HepG2 (cell line): ENCODE data around the gene PRSS22. TPM values are rescaled to one million over a fixed set of nuclear protein-coding genes. Genes with fewer than 3 reads are reported as not detected.

Experiments used
- ATAC-seq: fragments of 200-7000 bp; cut with Tn5 transposase; 3 replicates; pipeline ENCODE4 v1.9.1; 2020; ENCODE audit warnings: mild to moderate bottlenecking, moderate library complexity
- BruUV-seq: library from RNA; stranded (reverse); fragments of 400-500 nt; replicated peaks from 2 replicates; lab custom pipeline; 2021; lab: Mats Ljungman, UMichigan
- CTCF ChIA-PET: fragments of 300-600 bp; formaldehyde crosslinking; extraction: SDS; loops from one replicate; lab custom pipeline; 2021; ENCODE audit warnings: low total read pairs, inconsistent platforms, low intra/inter-chr PET ratio; lab: Yijun Ruan, JAX
- POLR2A ChIA-PET: fragments of 350-600 bp; sonication (Branson Sonifier 250); formaldehyde crosslinking; loops from one replicate; lab custom pipeline; 2020; ENCODE audit warnings: antibody characterized with exemption, inconsistent platforms; lab: Yijun Ruan, JAX
- DNase-seq: peaks from one replicate; pipeline ENCODE4 v3.0.0-alpha.2; 2015; ENCODE audit warnings: low spot score
- FAIRE-seq: peaks from 3 replicates; lab custom pipeline; 2011; peaks lifted over from hg19 to GRCh38; lab: Jason Lieb, UNC
- H2AFZ ChIP-seq: one replicate; pipeline ENCODE4 v1.6.1; 2011; ENCODE audit warnings: low read length, inconsistent platforms
- H3K27ac ChIP-seq: fragments of 300-600 bp; 3 replicates; pipeline ENCODE4 v1.8.0; 2011; ENCODE audit warnings: mixed run types, mild to moderate bottlenecking, mixed read lengths, low read length, inconsistent platforms; ENCODE audit not compliant: insufficient read depth; ENCODE audit errors: extremely low read length
- H3K27me3 ChIP-seq, 2 experiments: fragments of 200-600 bp in 1 of 2; 2 replicates in 1 of 2; 3 replicates in 1 of 2; pipeline versions ENCODE4 v1.6.0 to v1.8.0; 2011; ENCODE audit warnings: low read length in 2 of 2, mild to moderate bottlenecking in 2 of 2, moderate library complexity in 2 of 2, inconsistent platforms in 1 of 2; ENCODE audit not compliant: insufficient read depth in 2 of 2, control insufficient read depth in 1 of 2
- H3K36me3 ChIP-seq, 2 experiments: fragments of 200-600 bp in 1 of 2; replicated peaks in 1 of 2; 2 replicates in 1 of 2; 3 replicates in 1 of 2; pipeline versions ENCODE4 v1.5.1 to v1.8.0; 2011; ENCODE audit warnings: low read length in 2 of 2, inconsistent platforms in 1 of 2; ENCODE audit not compliant: insufficient read depth in 2 of 2, control insufficient read depth in 1 of 2
- H3K4me1 ChIP-seq: 2 replicates; pipeline ENCODE4 v1.5.1; 2012; ENCODE audit warnings: low read length, inconsistent platforms; ENCODE audit not compliant: insufficient read depth
- H3K4me2 ChIP-seq: 2 replicates; pipeline ENCODE4 v1.6.0; 2011; ENCODE audit warnings: low read depth, low read length, inconsistent platforms
- H3K4me3 ChIP-seq, 3 experiments: fragments of 200-600 bp in 1 of 3; sonication (generic), shearing (Covaris generic) in 1 of 3; replicated peaks in 1 of 3; 2 replicates each; pipeline ENCODE4 v1.5.1; 2011 to 2016; ENCODE audit warnings: low read length in 3 of 3, inconsistent platforms in 2 of 3, low read depth in 2 of 3, mild to moderate bottlenecking in 2 of 3, control low read depth in 1 of 3, mixed read lengths in 1 of 3; ENCODE audit not compliant: insufficient read depth in 1 of 3
- H3K79me2 ChIP-seq: one replicate; pipeline ENCODE4 v1.6.1; 2011; ENCODE audit warnings: low read length, inconsistent platforms; ENCODE audit not compliant: insufficient read depth
- H3K9ac ChIP-seq: 2 replicates; pipeline ENCODE4 v1.6.0; 2011; ENCODE audit warnings: mild to moderate bottlenecking, low read depth, low read length, inconsistent platforms; ENCODE audit not compliant: insufficient read depth
- H3K9me3 ChIP-seq: 2 replicates; pipeline ENCODE4 v1.5.1; 2012; ENCODE audit warnings: mild to moderate bottlenecking, low read length
- H4K20me1 ChIP-seq: 2 replicates; pipeline ENCODE4 v1.6.0; 2011; ENCODE audit warnings: inconsistent platforms, mild to moderate bottlenecking, low read length, moderate library complexity; ENCODE audit not compliant: insufficient read depth
- ARID2 ChIP-seq: sonication (generic); formaldehyde crosslinking; IDR thresholded peaks from 2 replicates; pipeline ENCODE4 v1.8.1; 2022; ENCODE audit warnings: mild to moderate bottlenecking, missing genetic modification reagents, borderline replicate concordance
- BORCS8-MEF2B ChIP-seq: sonication (generic); formaldehyde crosslinking; IDR thresholded peaks from 2 replicates; pipeline ENCODE4 v1.8.0; 2022; ENCODE audit warnings: mild to moderate bottlenecking, missing genetic modification reagents
- FOXA3 ChIP-seq: IDR thresholded peaks from 2 replicates; pipeline ENCODE4 v1.6.1; 2016; ENCODE audit warnings: missing genetic modification reagents, missing compliant biosample characterization
- GMEB2 ChIP-seq: IDR thresholded peaks from 2 replicates; pipeline ENCODE4 v1.6.1; 2016; ENCODE audit warnings: missing biosample characterization, missing genetic modification reagents, low read depth
- HINFP ChIP-seq: sonication (generic); formaldehyde crosslinking; IDR thresholded peaks from 2 replicates; pipeline ENCODE4 v1.4.0; 2020; ENCODE audit warnings: low read depth, mild to moderate bottlenecking, missing genetic modification reagents
- KLF12 ChIP-seq: sonication (generic); formaldehyde crosslinking; IDR thresholded peaks from 2 replicates; pipeline ENCODE4 v1.4.0; 2020; ENCODE audit warnings: missing genetic modification reagents, borderline replicate concordance
- LBX2 ChIP-seq: sonication (generic); formaldehyde crosslinking; IDR thresholded peaks from 2 replicates; pipeline ENCODE4 v1.5.0; 2020; ENCODE audit warnings: missing genetic modification reagents, mild to moderate bottlenecking, borderline replicate concordance
- RFXAP ChIP-seq: sonication (generic); formaldehyde crosslinking; IDR thresholded peaks from 2 replicates; pipeline ENCODE4 v1.4.0; 2020; ENCODE audit warnings: missing genetic modification reagents, borderline replicate concordance
- SMARCE1 ChIP-seq: fragments of 450-650 bp; IDR thresholded peaks from 2 replicates; pipeline ENCODE4 v1.6.1; 2017; ENCODE audit warnings: borderline replicate concordance
- SPEN ChIP-seq: sonication (generic); formaldehyde crosslinking; IDR thresholded peaks from 2 replicates; pipeline ENCODE4 v1.5.1; 2020; ENCODE audit warnings: low read depth, mild to moderate bottlenecking, missing genetic modification reagents
- TIGD3 ChIP-seq: sonication (generic); formaldehyde crosslinking; IDR thresholded peaks from 2 replicates; pipeline ENCODE4 v1.5.1; 2020; ENCODE audit warnings: mild to moderate bottlenecking, missing genetic modification reagents, borderline replicate concordance
- ZBTB8A ChIP-seq: sonication (generic); formaldehyde crosslinking; IDR thresholded peaks from 2 replicates; pipeline ENCODE4 v1.4.0; 2020; ENCODE audit warnings: mild to moderate bottlenecking, low read depth, missing genetic modification reagents, borderline replicate concordance
- ZNF580 ChIP-seq: IDR thresholded peaks from 2 replicates; pipeline ENCODE4 v1.6.1; 2016; ENCODE audit warnings: low read depth, borderline replicate concordance
- ZNF660 ChIP-seq: sonication (generic); formaldehyde crosslinking; IDR thresholded peaks from 2 replicates; pipeline ENCODE4 v1.5.1; 2020; ENCODE audit warnings: mild to moderate bottlenecking, low read depth, missing genetic modification reagents, borderline replicate concordance
- ZNF713 ChIP-seq: sonication (generic); formaldehyde crosslinking; IDR thresholded peaks from 2 replicates; pipeline ENCODE4 v1.4.0; 2020; ENCODE audit warnings: mild to moderate bottlenecking, missing genetic modification reagents
- ZNF747 ChIP-seq: sonication (generic); formaldehyde crosslinking; IDR thresholded peaks from 2 replicates; pipeline ENCODE4 v1.8.1; 2023; ENCODE audit warnings: missing genetic modification reagents, mild to moderate bottlenecking, borderline replicate concordance
- WGBS: methylation state at CpG from one replicate; pipeline ENCODE4 v1.1.6; 2017; ENCODE audit warnings: low lambda C conversion rate; 5-methylcytosine and 5-hydroxymethylcytosine counted together
- in situ Hi-C: cut with HindIII; loops from 2 replicates; pipeline ENCODE4 v1.10.0; 2017; ENCODE audit warnings: low pct_unique_long_range_greater_than_20kb; ENCODE audit not compliant: extremely low pct_ligation_motif_present
- intact Hi-C: fragments of 100-400 bp; cut with micrococcal nuclease; formaldehyde crosslinking; loops from one replicate; pipeline ENCODE4 v1.10.0; 2022; ENCODE audit not compliant: unreplicated experiment
- polyA plus RNA-seq, 8 experiments: library from polyadenylated mRNA; depleted of rRNA in 3 of 8; stranded (reverse) in 7 of 8; unstranded in 1 of 8; fragments of >200 nt; fragmentation: Illumina TruSeq in 4 of 8; extraction: Trizol in 4 of 8; gene quantifications; 2 replicates each; pipeline versions ENCODE4 v1.2.1 to v1.2.3, GENCODE V29; 2011 to 2016; ENCODE audit warnings: low read depth in 4 of 8, missing spikeins in 1 of 8, mixed read lengths in 1 of 8; ENCODE audit not compliant: insufficient read depth in 1 of 8
- total RNA-seq, 5 experiments: library from RNA; depleted of rRNA; stranded (reverse); fragments of >200 nt; fragmentation: Illumina TruSeq; extraction: Trizol; gene quantifications; 2 replicates each; pipeline ENCODE4 v1.2.3, GENCODE V29; 2016; ENCODE audit warnings: low read depth in 1 of 5

The PRSS22 gene
- total and polyA plus RNA-seq, 2 of the 13 experiments (the other 11 are each of a cell fraction or from before 2014, with no cell fraction given) = 0.24 to 0.32 TPM

GRCh38 chr16:2853531-2854073 lies 4.4 kb downstream of the PRSS22 start:
- ChIA-PET CTCF (interaction anchor here (4.2 kb wide), 1 partner anchor 15 kb away, joined by 30 read pairs; no protein-coding TSS in a partner anchor), POLR2A (interaction anchor here (0.6 to 1.9 kb wide), 2 partner anchors 15 to 115 kb away, joined by 3 to 15 read pairs; no protein-coding TSS in a partner anchor)
- H4K20me1 ChIP-seq = no peaks in the 10 kb centered on the region
- peaks cover 6% of the 10 kb centered on the region; the same call in 1 of the 2 replicates for H3K9me3 ChIP-seq
- no peak for TF ChIP-seq TIGD3 (CRISPR knock-in tag)
- TF ChIP-seq GMEB2 (CRISPR knock-in tag) = no peak
- TF ChIP-seq LBX2 (CRISPR knock-in tag) = no peak
- TF ChIP-seq ZNF747 (CRISPR knock-in tag) = no peak
- TF ChIP-seq FOXA3 (CRISPR knock-in tag) = no peak
- no peak for TF ChIP-seq ZBTB8A (CRISPR knock-in tag)
- no peak for TF ChIP-seq RFXAP (CRISPR knock-in tag)
- no peak for TF ChIP-seq KLF12 (CRISPR knock-in tag)
- TF ChIP-seq BORCS8-MEF2B = no peak
- TF ChIP-seq ARID2 = no peak
- no peak for TF ChIP-seq ZNF660 (CRISPR knock-in tag)
- TF ChIP-seq SMARCE1 = no peak
- no peak for TF ChIP-seq ZNF580 (CRISPR knock-in tag)
- no peak for TF ChIP-seq SPEN (CRISPR knock-in tag)
- TF ChIP-seq HINFP = no peak
- TF ChIP-seq ZNF713 (CRISPR knock-in tag) = no peak
- DNase-seq = no peak
- no TSS peak for BruUV-seq
- H3K4me1 ChIP-seq = peaks cover 11% of the 10 kb centered on the region
- H3K9ac ChIP-seq = no peak overlapping the region
- 27% methylated on average over 6 of the region's 18 CpGs for WGBS
- no peak overlapping the region for H3K4me3 ChIP-seq
- no peaks in the 10 kb centered on the region for H3K36me3 ChIP-seq
- H2AFZ ChIP-seq = no peak overlapping the region
- no peaks in the 10 kb centered on the region for H3K79me2 ChIP-seq
- intact Hi-C loops (loop anchor here (1.0 to 2.0 kb wide), 2 partner anchors 15 kb away; no protein-coding TSS in a partner anchor), in situ Hi-C loops (no loop called here)
- no peak for ATAC-seq
- H3K27ac ChIP-seq = no peak overlapping the region
- H3K4me2 ChIP-seq = no peak overlapping the region
- no peak for FAIRE-seq
- peaks cover 0 to 14% of the 10 kb centered on the region in 2 experiments; a peak in 2 of 5 replicates for H3K27me3 ChIP-seq
